GM06990 (cell line): ENCODE results near the gene ELANE.
"Not testable (repeated sequence)": the region's sequence is repeated elsewhere in the genome, so short reads cannot be mapped to it uniquely, and the experiment has no call there.

ENCODE experiments used
- DNase-seq: peaks from one replicate; pipeline ENCODE4 v3.0.0-alpha.2; 2011; ENCODE audit not compliant: insufficient read length; ENCODE audit errors: extremely low read depth
- H3K27me3 ChIP-seq: replicated peaks from 2 replicates; pipeline ENCODE4 v1.6.0; 2011; ENCODE audit warnings: low read length; ENCODE audit not compliant: control insufficient read depth, insufficient read depth
- H3K36me3 ChIP-seq: 2 replicates; pipeline ENCODE4 v1.5.1; 2011; ENCODE audit warnings: low read length; ENCODE audit not compliant: control insufficient read depth, insufficient read depth
- H3K4me3 ChIP-seq: replicated peaks from 2 replicates; pipeline ENCODE4 v1.5.1; 2011; ENCODE audit warnings: low read depth, mild to moderate bottlenecking, control low read depth, low read length
- TF ChIP-seq, protein P1 (sequence below): IDR thresholded peaks from 2 replicates; pipeline ENCODE4 v1.5.1; 2011; ENCODE audit warnings: low read length, control low read depth, mild to moderate bottlenecking, inconsistent platforms; ENCODE audit not compliant: insufficient read depth, poor library complexity, severe bottlenecking

Gene ELANE

DNA sequence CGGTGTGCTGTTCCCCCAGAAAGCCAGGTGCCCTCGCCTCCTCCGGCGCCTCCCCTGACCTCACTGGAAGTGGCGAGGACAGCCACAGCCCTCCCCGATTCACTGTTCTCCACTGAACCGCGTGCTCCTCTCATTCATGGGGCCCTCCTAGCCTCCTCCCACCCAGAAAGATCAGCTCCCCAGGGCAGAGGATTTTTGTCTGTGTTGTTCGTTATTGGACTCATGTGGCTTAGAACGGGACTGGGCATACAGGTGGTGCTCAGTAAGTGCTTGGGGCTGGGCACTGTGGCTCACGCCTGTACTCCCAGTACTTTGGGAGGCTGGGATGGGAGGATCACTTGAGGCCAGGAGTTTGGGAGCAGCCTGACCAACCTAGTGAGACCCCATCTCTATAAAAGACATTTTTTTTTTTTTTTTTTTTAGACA is 7.5 kb upstream of the ELANE start:
- Histone ChIP-seq H3K27me3 (no peaks in the 10 kb centered on the region; the same call in 1 of the 2 replicates), H3K4me3 (no peak overlapping the region), H3K36me3 (no peaks in the 10 kb centered on the region)
- DNase-seq, result no peak
- TF ChIP-seq, protein P1, sequence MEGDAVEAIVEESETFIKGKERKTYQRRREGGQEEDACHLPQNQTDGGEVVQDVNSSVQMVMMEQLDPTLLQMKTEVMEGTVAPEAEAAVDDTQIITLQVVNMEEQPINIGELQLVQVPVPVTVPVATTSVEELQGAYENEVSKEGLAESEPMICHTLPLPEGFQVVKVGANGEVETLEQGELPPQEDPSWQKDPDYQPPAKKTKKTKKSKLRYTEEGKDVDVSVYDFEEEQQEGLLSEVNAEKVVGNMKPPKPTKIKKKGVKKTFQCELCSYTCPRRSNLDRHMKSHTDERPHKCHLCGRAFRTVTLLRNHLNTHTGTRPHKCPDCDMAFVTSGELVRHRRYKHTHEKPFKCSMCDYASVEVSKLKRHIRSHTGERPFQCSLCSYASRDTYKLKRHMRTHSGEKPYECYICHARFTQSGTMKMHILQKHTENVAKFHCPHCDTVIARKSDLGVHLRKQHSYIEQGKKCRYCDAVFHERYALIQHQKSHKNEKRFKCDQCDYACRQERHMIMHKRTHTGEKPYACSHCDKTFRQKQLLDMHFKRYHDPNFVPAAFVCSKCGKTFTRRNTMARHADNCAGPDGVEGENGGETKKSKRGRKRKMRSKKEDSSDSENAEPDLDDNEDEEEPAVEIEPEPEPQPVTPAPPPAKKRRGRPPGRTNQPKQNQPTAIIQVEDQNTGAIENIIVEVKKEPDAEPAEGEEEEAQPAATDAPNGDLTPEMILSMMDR, result no peak

DNA sequence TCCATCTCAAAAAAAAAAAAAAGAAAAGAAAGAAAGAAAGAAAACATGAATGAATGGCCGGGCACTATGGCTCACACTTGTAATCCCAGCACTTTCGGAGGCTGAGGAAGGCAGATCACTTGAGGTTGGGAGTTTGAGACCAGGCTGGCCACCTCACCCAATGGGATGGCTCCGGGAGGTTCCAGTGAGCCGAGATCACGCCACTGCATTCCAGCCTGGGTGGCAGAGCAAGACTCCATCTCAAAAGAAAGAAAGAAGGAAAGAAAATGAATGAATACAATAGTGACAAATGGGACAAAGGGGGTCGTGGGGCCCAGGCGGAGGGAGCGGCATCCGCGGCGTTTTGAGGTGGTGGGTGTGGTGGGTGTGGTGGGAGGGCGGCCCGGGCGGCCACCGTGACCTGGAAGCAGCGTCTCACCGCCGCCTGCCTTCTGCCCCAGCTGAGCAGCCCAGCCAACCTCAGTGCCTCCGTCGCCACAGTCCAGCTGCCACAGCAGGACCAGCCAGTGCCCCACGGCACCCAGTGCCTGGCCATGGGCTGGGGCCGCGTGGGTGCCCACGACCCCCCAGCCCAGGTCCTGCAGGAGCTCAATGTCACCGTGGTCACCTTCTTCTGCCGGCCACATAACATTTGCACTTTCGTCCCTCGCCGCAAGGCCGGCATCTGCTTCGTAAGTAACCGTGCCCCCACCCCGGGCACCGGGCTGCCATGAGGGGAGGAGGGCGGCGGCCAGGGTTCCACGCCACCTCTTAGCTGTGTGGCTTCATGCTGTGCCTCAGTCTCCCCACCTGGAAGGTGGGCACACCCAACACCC is 6.2 kb upstream of the ELANE start:
- no peak for DNase-seq
- peaks cover 1% of the 10 kb centered on the region for H3K27me3 ChIP-seq
- H3K36me3 ChIP-seq, result no peaks in the 10 kb centered on the region
- no peak overlapping the region for H3K4me3 ChIP-seq
- TF ChIP-seq, protein P1, result no peak

DNA sequence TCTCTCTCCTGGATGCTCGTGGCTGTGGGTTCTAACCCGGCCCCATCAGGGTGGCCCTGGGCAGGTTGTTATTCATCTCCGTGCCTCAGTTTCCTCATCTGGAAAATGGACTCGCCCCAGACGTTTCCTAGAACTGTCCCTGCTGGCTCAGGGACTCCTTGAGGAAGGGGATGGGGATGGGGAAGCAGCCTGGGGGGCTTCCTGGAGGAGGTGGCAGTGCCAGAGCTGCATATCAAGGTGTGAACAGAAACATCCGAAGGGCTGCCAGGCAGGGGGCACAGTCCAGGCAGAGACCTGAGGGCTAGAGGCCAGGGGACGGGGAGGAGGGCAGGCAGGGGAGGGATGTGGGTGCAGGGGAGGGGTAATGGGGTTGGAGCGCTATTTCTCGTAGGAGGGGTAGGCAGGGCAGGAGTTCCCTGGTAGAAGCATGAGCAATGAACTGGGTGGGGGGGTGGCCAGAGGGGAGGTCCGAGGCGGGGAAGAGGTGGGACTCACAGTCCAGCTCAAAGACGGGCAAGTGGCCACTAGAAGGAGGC is 3.6 kb upstream of the ELANE start:
- TF ChIP-seq, protein P1, result no peak
- DNase-seq, result no peak
- no peak overlapping the region for H3K4me3 ChIP-seq
- no peaks in the 10 kb centered on the region for H3K36me3 ChIP-seq
- H3K27me3 ChIP-seq, result peaks cover 1% of the 10 kb centered on the region

DNA sequence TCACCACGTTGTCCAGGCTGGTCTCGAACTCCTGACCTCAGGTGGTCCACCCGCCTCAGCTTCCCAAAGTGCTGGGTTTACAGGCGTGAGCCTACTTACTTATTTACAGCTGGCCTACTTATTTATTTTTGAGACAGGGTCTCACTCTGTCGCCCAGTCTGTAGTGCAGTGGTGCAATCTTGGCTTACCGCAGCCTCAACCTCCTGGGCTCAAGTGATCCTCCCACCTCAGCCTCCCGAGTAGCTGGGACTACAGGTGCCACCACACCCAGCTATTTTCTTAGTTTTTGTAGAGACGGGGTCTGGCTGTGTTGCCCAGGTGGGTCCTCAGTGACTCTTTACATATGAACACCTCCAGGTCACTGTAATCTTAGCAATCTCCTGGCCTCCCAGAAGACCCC is 2.9 kb upstream of the ELANE start:
- H3K27me3 ChIP-seq, H3K4me3 ChIP-seq, H3K36me3 ChIP-seq, DNase-seq: not testable (repeated sequence)

DNA sequence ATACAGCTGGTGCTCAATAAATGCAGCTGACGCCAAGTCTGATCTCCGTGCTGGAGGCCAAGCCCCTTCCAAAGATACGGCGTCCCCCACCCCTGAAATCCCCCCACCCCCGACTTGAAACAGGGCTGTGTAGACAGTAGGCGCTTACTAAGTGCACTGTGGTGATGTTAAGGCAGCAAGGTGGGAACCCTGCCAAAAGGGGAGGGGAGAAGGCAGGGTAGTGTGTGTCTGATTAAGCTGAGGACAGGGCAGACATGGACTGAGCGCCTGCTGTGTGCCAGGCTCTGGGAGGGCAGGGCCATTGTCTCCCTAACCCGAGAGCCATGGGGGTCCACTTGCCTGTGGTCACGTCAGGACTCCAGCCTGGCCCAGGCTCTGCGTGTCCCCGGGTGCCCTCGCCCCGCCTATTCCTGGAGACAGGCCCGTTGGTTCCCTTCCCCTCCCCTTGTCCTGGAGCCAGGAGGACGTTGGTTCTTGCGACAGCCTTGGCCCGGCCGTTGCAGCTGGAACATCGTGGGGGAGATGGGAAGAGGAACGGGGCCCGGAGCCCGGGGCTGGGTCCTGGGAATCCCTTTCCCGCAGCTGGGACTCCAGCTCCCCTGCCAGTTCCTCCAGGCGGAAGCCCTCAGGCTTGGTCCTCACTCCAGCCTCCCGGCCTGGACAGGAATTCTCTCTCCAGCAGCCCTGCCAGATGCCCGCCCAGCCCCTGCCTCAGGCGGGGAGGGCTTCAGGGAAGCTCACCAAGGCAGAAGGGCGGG is 1.7 kb upstream of the ELANE start:
- peaks cover 1% of the 10 kb centered on the region for H3K27me3 ChIP-seq
- H3K36me3 ChIP-seq, result no peaks in the 10 kb centered on the region
- no peak overlapping the region for H3K4me3 ChIP-seq
- no peak for DNase-seq
- TF ChIP-seq, protein P1, result no peak

DNA sequence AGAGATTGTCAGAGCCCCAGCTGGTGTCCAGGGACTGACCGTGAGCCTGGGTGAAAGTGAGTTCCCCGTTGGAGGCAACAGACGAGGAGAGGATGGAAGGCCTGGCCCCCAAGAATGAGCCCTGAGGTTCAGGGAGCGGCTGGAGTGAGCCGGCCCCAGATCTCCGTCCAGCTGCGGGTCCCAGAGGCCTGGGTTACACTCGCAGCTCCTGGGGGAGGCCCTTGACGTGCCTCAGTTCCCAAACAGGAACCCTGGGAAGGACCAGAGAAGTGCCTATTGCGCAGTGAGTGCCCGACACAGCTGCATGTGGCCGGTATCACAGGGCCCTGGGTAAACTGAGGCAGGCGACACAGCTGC is 1.1 kb upstream of the ELANE start:
- DNase-seq, result no peak
- Histone ChIP-seq H3K27me3 (peaks cover 1% of the 10 kb centered on the region), H3K4me3 (no peak overlapping the region), H3K36me3 (no peaks in the 10 kb centered on the region)
- TF ChIP-seq, protein P1, result no peak
